HG02973 (cell line): Measurements from ENCODE around the gene TAB2.
"Not testable (repeated sequence)": the region's sequence is repeated elsewhere in the genome, so short reads cannot be mapped to it uniquely, and the experiment has no call there.

ENCODE experiments used
- ATAC-seq: cut with Tn5 transposase; IDR thresholded peaks from one replicate; pipeline ENCODE4 v1.9.1; 2021; ENCODE audit warnings: moderate library complexity; ENCODE audit not compliant: unreplicated experiment

TAB2 gene

DNA sequence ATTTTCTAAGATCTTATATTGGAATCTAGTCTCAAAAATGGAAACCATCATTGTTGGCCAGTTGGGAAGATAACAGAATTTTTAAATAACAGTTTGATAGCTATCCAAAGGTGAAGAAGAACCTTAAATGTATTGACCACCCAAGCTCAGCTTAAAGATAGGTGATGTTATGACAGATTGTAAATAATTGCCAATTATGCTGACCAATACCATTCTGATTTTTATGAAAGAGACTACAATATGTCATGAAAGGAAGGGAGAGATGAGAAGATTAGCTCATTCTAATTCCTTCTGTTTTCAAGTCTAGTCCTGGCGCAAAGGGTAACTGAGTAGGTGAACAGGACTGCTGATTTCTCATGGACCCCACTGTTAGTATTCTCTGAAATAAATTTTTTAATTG, 5.7 kb upstream of the TAB2 start:
- no peak for ATAC-seq

DNA sequence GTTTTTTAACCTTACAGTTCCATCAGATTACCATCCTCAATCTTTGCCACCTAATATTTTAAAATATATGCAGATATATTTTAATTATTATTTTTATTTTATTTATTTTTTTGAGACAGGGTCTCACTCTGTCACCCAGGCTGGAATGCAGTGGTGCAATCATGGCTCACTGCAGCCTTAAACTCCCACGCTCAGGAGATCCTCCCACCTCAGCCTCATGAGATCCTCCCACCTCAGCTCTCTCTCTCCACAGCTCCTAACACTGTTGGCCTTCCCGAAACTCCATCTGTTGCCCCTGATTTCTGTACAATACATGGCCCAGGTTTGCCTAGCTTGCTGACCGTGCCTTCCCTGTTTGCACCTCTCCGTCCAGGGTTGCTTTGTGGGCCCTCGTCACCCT, 4.4 kb upstream of the TAB2 start:
- ATAC-seq, result no peak

DNA sequence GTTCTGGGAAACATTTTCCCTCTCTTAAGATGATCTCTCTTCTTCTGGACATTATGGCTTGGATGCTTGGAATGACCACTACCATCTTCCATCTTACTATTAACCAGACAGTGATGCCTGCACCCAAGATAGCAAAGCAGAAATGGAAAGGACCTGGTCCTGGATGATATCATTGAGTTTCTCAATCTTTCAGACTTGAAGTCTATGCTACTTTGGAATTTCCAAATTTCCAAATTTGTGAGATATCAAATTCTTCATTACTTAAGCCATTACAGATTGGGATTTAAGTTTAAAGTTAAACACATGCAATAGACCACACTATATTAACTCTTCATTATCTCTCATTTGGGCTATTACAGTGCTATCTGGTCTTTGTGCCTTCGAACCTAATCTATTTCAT, 3.7 kb upstream of the TAB2 start:
- no peak for ATAC-seq

DNA sequence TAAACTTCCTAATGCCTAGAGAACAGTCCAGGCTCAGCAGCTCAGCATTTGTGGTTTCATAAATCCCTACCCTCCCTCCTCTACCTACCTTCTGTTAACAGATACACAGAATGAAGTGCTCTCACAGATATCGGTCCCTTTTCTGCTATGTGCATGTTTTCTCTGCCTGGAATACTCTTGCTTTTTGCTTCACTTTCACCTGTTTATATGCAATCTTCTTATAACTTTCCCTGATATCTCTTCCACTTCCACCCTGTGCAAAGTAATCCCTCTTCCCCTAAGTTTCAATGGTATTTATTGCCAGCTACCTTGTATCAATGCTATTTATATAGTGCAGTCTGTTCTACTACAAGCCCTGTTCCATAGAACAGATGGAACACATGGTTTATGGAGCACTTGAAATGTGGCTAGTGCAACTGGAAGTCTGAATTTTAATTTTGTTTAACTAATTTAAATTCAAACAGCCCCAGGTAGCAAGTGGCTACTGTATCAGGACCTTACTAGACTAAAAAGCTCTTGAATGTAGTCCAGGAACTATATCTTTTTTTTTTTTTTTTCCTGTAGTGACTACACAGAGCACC, 3.1 kb upstream of the TAB2 start:
- ATAC-seq, result no peak

DNA sequence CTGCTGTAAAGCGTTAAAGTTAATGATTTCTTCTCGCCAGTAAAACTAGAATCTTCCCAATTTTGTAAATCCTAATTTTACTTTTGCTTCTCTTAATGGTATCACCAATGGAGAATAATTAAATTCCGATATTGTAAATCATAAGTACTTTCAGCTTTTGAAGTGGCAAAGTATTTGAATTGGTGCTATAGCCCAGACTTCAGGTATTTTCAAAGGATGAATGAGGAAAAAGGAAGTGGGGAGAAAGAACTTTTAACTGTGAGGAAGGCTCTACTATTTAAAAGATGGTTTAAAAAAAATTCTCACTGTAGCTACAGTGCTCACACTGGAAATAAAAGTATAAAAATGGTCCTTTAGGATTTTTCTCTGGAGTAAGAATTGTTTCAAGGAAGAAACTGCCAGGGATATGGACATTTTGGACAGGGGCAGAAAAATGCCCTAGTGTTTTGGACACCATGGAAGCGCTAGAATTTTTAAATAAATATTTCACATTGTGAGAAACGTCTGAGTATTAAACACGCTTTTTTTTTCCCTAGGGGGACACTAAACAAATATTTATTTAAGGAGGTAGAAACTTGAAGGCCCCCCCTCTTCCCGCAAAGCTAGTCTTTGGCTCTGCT, 1.3 kb upstream of the TAB2 start:
- no peak for ATAC-seq

DNA sequence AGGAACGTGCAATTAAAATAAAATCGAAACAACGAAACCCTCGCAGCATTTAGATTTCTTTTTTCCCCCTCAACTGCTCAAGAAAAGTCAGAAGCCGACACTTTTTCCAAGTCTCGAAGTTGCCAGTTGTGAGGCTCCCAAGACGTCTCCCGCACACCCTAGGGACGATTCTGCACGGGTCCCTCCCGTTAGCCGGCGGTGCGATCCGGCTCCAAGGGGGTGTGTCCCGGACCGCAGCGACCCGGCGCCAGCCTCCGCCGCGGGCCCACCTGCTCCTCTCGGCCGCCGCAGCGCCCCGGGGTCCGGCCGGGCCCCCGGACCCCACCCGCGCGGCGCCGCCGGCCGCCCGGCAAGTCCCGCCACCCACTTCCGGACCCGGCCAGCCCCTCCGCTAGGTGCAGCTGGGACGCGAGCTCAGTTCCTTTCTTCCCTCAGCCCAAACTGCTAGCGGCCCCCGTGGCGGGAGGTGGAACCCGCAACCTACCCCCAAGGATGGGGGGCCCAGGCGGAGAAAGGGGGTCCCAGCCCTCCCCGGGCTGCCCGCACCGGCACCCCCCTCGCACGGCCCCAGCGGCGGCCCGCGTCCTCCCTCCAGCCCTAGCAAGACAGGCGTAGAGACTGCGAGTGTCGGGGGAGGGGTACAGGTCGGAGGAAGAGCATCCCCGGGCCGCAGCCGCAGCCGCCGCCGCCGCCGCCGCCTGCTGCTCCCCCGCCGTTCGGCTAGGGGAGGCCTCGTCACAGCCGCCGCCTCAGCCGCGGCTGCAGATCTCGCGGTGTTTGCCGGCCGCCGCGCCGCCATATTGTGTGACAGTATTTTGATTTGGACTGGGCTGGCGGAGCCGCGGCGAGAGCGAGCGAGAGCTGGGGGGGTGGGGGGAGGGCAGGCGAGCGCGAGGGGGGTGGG, 520 bp upstream of the TAB2 start:
- ATAC-seq, result peak; percentile 74

DNA sequence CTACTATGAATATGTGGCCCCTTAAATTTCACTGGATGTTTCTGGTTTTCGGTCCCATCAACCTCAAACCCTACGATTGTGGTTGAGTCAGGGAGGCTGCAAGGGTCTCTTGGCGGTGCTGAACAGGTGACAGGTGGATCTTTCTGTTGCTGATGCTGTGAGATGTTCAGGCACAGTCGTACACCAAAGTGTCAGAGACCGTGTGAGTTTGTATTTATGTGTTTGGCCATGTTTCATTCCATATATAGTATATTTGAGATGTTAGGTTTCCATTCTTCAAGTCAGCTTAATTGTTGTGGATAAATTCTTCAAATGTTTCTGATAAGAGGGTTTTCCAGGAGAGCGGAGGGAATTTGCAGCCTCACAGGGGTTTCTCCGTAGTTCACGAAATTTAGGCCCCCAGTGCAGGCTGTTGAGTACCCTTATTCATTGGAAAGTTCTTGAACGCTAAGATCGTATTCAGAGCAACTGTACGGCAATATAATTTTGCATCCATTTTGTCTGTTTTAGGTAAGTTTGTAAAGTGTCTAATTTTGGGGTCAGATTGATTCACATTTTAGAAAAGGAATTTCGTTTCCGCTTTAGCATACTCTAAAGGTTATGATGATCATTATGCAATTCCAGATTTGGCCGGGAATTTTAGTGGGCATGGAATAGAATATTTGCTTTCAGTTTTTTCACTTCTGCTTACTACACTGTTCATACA, 1.2 kb downstream of the TAB2 start:
- no peak for ATAC-seq

DNA sequence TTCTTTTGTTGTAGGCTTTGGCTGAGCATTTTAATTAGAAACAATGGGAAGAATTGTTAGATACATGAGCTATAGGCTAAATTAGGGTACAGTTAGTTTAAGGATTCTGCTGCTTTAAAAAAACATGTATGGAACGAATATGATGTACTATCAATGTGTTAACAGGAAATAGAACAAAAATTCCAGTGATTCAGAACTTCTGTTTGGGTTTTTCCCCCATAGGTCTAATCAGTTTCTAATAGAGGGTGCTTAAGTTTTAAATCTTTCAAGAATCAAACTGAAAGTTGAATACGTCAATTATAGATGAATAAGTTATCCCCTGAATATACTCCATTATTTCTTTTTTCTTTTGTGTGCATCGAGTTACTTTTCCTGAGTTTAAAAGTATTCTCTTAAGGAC, 1.9 kb downstream of the TAB2 start:
- no peak for ATAC-seq

DNA sequence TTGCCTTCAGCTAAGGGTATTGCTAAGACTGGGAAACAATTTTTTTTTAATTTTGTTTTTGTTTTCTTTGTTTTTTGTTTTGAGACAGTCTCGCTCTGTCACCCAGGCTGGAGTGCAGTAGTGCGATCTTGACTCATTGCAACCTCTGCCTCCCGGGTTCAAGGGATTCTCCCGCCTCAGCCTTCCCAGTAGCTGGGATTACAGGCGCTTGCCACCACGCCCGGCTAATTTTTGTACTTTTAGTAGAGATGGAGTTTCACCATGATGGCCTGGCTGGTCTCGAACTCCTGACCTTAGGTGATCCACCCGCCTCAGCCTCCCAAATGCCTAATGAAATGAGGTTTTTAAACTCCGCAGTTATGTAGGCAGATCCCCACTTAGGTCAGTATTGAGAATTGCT, 2.5 kb downstream of the TAB2 start:
- ATAC-seq, result not testable (repeated sequence)

DNA sequence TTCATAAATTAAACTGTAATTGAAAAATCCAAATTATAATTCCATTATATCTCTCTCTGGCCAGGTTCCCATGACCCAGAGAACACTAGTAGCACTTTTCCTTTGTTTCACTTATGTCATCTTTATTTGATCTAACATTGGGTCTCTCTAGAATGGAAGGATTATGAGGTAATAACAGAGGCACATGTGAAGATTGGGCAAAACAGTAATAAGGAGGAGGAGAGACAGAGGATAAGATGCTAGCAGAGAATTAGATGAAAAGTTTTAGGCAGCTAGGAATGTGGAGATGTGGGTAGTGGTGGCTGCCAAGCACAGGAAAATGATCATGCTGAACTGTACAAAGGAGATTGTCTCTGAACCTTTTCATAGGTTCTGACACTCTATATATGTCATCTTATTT, 3.3 kb downstream of the TAB2 start:
- ATAC-seq, result no peak

DNA sequence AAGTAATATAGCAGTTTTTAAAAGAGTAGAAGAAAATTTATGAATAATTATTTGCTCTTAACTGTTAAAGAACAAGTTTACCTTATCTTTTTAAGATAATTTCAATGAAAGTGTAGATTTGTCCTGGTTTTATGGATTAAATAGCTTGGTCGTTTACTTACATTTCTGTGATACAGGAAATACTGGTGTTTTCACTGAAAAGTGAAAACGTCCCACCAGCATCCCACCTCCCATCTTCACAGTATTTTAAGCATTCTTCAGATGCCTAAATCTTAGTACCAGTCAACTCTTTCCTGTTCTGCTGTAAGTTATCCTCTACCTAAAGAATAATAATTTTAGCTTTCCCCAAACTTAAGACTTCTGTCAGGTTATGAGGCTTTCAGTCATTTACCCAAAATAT, 5.8 kb downstream of the TAB2 start:
- ATAC-seq, result no peak

DNA sequence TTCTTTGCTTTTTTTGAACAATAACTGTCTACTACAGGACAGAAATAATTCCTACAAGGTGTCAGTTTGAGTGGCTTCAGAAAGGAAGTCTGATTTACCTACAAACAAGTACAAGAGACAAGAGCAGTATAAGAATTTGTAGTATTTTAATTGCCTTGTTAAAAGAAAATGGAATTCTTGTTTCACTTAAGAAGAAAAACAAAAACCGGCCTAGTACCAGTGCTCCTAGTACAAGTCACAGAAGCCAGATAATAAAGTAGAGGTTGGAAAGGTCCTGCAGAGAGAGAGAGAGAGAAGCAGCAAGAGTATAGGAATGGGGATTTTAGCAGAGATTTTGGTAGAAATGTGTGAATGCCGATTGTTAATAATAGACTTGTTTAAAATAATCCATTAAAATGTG, 6.4 kb downstream of the TAB2 start:
- no peak for ATAC-seq

DNA sequence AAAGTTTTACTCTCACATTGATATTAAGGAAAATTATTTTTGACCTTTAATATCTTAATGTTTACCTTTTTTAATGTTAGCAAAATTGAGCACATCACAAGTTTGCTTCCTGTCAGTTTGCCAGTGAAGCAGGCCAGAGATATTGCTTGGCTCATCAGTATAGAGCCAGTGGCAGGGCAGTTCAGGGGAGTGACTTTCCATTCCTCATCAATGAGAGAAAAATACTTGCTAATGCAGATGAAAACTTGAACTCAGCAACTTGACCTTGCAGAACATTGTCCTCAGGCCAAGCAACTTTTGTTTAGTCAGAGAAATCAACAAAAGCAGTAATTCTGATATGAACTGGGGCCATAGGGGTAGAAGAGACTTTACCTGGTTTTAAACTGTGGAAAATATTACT, 6.9 kb downstream of the TAB2 start:
- no peak for ATAC-seq

DNA sequence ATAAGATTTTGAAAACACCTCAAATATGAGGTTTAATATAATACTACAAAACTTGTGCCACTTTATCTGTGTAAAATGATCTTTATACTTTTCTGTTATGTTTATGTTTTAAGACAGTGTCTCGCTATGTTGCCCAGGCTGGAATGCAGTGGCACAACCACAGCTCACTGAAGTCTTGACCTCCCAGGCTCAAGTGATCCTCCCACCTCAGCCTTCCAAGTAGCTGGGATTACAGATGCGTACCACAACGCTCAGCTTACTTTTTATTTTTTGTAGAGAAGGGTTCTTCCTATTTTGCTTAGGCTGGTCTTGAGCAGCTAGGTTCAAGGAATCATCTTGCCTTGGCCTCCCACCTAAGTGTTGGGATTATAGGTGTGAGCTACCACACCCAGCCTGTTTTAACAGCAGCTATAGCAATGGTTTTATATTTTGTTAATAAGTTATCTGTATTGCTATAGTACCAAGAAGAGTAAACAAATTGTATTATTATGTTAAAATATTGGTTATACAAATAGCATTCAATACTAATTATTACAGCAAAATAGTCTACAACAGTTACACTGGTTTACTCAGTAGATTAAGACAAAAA, 8.2 kb downstream of the TAB2 start:
- no peak for ATAC-seq

DNA sequence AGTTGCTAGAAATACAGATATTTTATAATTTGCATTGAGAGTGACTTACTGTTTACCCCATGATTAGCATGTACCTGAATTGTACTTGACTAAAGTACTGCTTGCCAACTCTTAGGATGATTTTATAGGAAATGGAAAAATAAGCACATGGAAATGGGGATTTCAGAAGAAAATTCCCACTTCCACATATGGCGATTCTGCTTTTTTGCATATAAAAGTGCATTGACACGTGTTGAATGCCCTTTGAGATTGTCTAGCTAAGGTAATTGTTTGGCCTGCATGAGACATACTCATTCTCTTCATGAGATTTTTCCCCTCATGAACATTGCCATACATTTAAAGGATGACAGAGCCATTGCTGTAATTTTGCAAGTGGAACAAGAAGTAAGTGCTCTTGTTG, 10.1 kb downstream of the TAB2 start:
- no peak for ATAC-seq

DNA sequence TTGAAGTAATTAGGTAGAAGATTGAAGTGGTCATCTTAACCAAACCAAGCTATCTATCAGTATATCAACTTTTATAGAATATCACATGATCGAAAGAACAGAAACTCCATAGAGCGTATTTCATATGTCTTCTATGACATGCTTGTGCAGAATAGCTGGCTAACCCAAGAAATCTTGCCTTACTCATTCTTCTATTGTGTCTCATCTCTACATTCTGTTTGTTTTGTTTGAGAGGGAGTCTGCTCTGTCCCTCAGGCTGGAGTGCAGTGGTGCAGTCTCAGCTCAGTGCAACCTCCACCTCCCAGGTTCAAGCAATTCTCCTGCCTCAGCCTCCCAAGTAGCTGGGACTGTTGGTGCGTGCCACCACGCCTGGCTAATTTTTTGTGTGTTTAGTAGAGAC, 10.6 kb downstream of the TAB2 start:
- no peak for ATAC-seq

DNA sequence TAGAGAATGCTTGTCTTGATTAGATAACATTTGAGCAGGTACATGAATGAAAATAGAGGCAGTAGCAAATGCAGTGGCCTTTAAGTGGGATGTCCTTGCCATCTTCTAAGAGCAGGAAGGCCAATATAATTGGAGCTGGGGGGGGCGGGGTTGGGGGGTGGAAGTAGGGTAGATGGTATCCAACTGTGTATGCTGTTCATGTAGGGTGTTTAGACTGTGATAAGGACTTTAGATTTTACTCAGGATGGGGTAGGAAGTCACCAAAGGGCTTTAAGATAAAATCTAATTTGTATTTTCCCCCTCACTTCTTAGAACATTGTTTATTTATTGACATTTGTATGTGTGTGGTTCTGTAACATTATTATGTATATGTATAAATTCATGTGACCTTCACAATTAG, 12.0 kb downstream of the TAB2 start:
- no peak for ATAC-seq

DNA sequence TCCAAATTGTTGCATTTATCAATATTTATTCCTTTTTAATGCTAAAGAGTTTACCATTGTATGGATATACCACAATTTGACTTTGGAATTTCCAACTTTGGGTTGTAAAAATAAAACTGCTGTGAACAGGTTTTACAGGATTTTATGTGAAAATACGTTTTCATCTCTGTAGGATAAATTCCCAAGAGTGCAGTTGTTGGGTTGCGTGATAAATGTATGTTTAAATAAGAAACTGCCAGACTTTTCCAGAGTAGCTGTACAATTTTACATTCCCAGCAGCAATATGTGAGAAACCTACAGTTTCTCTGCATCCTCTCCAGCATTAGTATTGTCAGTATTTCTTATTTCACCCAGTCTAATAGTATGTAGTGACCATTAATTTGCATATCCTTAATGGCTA, 12.6 kb downstream of the TAB2 start:
- ATAC-seq, result no peak

DNA sequence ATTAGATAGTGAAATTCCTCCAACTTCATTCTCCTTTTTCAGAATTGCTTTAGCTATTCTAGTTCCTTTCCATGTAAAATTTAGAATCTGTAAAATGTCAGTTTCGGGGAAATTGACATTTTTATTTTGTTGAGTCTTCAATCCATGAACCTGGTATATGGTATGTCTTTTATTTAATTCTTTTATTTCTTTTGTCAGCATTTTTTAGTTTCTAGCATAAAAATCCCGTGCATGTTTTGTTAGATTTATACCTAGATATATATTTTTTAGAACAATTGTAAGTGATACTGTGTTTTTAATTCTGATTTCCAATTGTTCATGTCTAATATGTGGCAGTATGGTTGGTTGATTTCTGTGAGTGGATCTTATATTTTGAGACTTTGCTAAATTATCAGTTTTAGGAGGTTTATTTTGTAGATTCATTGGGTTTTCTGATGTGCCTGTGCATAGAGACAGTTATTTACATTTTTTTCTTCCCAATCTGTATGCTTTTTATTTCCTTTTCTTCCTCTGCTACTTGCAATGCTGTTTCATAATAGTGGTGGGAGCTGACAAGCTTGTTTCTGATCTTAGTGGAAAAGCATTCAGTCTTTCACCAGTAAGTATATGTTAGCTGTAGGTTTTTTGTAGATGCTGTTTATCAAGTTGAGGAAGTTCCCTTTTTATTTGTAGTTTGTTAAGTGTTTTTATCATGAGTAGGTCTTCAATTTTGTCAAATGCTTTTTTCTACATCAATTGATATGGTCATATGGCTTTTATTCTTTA, 13.7 kb downstream of the TAB2 start:
- no peak for ATAC-seq

DNA sequence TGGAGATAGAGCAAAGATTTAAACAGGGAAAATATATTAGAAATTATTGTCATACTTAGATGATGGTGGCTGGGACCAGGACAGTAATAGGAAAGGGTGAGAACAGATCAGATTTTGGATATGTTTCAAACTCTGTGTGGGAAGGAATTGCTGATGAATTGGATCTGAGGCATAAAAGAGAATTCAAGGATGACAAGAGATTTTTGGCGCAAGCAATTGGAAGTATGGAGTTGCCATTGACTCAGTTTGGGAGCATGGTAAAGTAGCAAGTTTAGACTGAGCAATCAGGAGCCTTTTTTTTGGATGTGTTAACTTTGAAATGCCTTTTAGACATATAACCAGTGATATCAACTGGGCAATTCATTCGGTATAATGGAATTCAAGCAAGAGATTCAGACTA, 14.4 kb downstream of the TAB2 start:
- no peak for ATAC-seq
